CD4-positive, alpha-beta T cell treated with Interleukin-6 for 4 hours (primary cell): ENCODE results near the gene RNU1-3.

Experiments used
- DNase-seq: peaks from one replicate; pipeline ENCODE4 v3.0.0-alpha.2; 2020; ENCODE audit warnings: mixed read lengths

Gene RNU1-3

DNA sequence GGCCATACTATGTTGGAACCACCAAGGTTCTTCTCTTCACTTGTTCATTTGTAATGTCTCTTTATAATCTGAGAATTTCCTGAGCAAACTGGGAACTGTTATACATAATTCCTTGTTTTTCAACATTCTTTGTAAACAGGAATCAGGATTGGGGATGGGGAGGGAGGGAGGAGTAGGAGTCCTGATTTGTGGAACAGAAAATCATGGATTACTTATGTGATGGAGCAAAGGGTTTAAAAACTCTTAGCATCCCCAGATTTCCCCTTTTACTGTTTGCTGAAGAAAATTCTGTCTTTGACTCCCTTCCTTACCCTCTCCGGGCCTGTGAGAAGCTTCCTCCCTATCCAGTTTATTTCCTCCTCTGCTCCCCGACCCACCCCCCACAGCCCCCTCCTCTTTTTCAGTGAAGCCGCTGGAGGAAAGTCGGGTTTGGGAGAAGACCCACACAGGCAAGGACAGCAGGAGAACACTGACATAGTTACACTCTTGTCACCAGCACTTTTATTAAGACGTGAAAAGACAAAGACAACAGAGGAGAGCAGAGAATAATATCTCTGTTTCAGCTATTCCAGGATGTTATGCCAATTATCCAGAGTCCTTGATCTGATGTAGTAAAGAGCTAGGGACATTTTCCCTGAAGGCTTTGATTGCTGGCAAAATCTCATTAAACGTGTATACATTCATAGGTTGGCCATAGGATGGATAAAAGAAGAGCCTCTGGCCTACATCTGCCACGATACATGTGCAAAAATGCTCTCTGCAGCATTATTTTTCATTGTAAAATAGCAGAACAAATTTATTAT is 48.8 kb downstream of the RNU1-3 start:
- DNase-seq = no peak

GRCh38 chr1:16617114-16617631 is 49.6 kb downstream of the RNU1-3 start:
- no peak for DNase-seq
